PFSK-1 (cell line): Measurements from ENCODE around the gene NLRP14.

Experiments
- FOXP2 ChIP-seq: optimal IDR thresholded peaks from 2 replicates; pipeline ENCODE3; 2011; ENCODE audit warnings: borderline replicate concordance, control low read depth, inconsistent platforms; ENCODE audit not compliant: insufficient read depth; ENCODE audit errors: extremely low read length, extremely low read depth
- POLR2AphosphoS5 ChIP-seq: IDR thresholded peaks from 2 replicates; pipeline ENCODE4 v1.6.1; 2012; ENCODE audit warnings: low read depth, mild to moderate bottlenecking, control low read depth, low read length, moderate library complexity
- SIN3A ChIP-seq: IDR thresholded peaks from 2 replicates; pipeline ENCODE4 v1.6.1; 2012; ENCODE audit warnings: mild to moderate bottlenecking, low read length, moderate library complexity, borderline replicate concordance; ENCODE audit not compliant: insufficient read depth
- TAF1 ChIP-seq: IDR thresholded peaks from 2 replicates; pipeline ENCODE4 v1.6.1; 2012; ENCODE audit warnings: low read length, control low read depth, borderline replicate concordance; ENCODE audit not compliant: insufficient read depth
- TF ChIP-seq, protein P1 (sequence below), 2 experiments: IDR thresholded peaks; 2 replicates each; pipeline versions ENCODE4 v1.6.1 to v1.8.0; 2011 to 2012; ENCODE audit warnings: low read depth in 2 of 2, low read length in 2 of 2, control low read depth in 1 of 2, inconsistent platforms in 1 of 2, mild to moderate bottlenecking in 1 of 2, moderate library complexity in 1 of 2; ENCODE audit not compliant: insufficient read depth in 1 of 2

Gene NLRP14

GRCh38 chr11:7046474-7047175, 26.3 kb downstream of the NLRP14 start:
- TF ChIP-seq TAF1 (no peak), FOXP2 (no peak), POLR2AphosphoS5 (no peak), SIN3A (no peak)
- TF ChIP-seq, protein P1, sequence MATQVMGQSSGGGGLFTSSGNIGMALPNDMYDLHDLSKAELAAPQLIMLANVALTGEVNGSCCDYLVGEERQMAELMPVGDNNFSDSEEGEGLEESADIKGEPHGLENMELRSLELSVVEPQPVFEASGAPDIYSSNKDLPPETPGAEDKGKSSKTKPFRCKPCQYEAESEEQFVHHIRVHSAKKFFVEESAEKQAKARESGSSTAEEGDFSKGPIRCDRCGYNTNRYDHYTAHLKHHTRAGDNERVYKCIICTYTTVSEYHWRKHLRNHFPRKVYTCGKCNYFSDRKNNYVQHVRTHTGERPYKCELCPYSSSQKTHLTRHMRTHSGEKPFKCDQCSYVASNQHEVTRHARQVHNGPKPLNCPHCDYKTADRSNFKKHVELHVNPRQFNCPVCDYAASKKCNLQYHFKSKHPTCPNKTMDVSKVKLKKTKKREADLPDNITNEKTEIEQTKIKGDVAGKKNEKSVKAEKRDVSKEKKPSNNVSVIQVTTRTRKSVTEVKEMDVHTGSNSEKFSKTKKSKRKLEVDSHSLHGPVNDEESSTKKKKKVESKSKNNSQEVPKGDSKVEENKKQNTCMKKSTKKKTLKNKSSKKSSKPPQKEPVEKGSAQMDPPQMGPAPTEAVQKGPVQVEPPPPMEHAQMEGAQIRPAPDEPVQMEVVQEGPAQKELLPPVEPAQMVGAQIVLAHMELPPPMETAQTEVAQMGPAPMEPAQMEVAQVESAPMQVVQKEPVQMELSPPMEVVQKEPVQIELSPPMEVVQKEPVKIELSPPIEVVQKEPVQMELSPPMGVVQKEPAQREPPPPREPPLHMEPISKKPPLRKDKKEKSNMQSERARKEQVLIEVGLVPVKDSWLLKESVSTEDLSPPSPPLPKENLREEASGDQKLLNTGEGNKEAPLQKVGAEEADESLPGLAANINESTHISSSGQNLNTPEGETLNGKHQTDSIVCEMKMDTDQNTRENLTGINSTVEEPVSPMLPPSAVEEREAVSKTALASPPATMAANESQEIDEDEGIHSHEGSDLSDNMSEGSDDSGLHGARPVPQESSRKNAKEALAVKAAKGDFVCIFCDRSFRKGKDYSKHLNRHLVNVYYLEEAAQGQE (IDR thresholded peaks at IDR 0.05; ENCODE audit: insufficient read depth in 1 of 2, low read depth in 2 of 2, low read length in 2 of 2), result no peak

DNA sequence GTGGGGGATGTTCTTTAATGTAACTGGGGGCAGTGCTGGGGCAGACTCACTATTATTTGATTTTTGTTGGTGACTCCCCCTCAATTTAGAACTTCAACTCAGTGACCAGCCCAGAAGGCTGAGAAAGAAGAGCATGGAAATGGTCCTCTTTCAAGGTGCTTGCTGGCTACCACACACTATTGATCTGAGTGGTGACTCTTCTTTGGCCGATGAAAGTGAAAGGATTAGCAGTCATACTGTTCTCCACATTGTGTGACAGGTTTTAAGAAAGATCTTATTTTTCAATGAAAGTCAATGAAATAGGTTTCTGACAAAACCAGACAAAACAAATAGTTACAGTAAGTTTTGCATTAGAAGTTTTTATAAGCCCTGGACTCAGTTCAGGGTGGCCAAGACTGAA, 29.9 kb downstream of the NLRP14 start:
- TF ChIP-seq SIN3A, result no peak
- TF ChIP-seq TAF1, result no peak
- TF ChIP-seq POLR2AphosphoS5, result no peak
- no peak for TF ChIP-seq FOXP2
- TF ChIP-seq, protein P1 (IDR thresholded peaks at IDR 0.05; ENCODE audit: insufficient read depth in 1 of 2, low read depth in 2 of 2, low read length in 2 of 2), result no peak

DNA sequence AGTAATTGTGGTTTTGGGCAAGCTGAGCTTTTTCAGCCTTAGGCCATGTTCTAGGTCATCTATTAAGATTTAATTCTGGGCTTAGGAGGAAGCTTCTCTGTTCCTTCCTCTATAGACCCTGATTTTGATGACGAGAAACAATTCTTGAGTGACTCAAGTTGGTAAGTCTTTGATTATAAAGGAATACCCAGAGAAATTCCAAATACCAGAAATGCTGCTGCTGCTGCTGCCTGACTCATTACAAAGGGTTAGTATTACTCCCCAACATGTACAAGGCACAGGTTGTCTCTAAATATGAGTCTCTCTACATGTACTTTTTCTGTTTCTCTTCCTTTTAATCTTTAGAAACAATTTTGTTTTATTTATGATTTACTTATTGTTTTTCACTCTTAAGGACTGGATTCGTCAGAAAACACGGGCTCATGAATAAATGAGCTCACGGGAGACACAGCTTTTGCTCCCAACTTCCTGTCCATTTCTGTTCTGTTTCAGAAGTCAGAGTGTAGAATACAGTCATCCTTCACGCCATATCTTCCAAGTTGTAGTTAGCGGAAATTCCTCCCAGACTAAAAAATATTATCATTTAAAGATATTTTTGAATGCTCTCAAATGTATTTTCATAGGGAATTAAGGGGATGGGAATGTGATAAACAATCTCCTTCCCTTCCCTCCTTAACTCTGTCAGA, 36.7 kb downstream of the NLRP14 start:
- TF ChIP-seq SIN3A (no peak), FOXP2 (no peak), POLR2AphosphoS5 (no peak), TAF1 (no peak)
- TF ChIP-seq, protein P1 (IDR thresholded peaks at IDR 0.05; ENCODE audit: insufficient read depth in 1 of 2, low read depth in 2 of 2, low read length in 2 of 2), result no peak

DNA sequence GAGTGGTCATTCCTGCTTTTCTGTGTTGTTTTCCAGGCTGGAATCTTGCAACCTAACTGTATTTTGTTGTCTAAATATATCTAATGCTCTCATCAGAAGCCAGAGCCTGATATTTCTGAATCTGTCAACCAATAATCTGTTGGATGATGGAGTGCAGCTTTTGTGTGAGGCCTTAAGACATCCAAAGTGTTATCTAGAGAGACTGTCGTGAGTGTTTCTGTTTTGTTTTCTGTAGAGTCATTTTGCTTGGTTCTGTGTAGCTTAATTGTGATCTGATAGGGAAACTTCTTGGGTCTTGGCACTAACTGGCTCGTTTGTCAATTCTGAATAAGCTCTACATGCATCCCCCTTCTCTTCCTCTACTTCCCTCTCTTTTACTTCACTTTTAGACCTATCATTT, 37.4 kb downstream of the NLRP14 start:
- TF ChIP-seq TAF1 (no peak), SIN3A (no peak), POLR2AphosphoS5 (no peak), FOXP2 (no peak)
- TF ChIP-seq, protein P1 (IDR thresholded peaks at IDR 0.05; ENCODE audit: insufficient read depth in 1 of 2, low read depth in 2 of 2, low read length in 2 of 2), result no peak
